Mononuclear cell (primary cell): Measurements from ENCODE around the gene BORCS6. TPM values are rescaled to one million over a fixed set of nuclear protein-coding genes. Genes with fewer than 3 reads are reported as not detected.

Experiments used
- H3K27me3 ChIP-seq: 2 replicates; pipeline ENCODE4 v1.6.0; 2011; ENCODE audit warnings: low read length, control low read depth; ENCODE audit not compliant: insufficient read depth
- H3K4me1 ChIP-seq: 2 replicates; pipeline ENCODE4 v1.5.1; 2011; ENCODE audit warnings: mild to moderate bottlenecking, low read length, control low read depth; ENCODE audit not compliant: insufficient read depth
- H3K4me3 ChIP-seq: 2 replicates; pipeline ENCODE4 v1.5.1; 2011; ENCODE audit warnings: mild to moderate bottlenecking, low read length, moderate library complexity
- H3K9me3 ChIP-seq: 2 replicates; pipeline ENCODE4 v1.5.1; 2011; ENCODE audit warnings: low read depth, mild to moderate bottlenecking, control low read depth, low read length
- total RNA-seq: library from RNA; depleted of rRNA; stranded (reverse); fragments of >200 nt; gene quantifications from one replicate; pipeline ENCODE4 v1.2.3, GENCODE V29; 2012

BORCS6 gene
- total RNA-seq = 9.2 TPM

GRCh38 chr17:8189711-8190477 lies at the start of gene BORCS6:
Gene BORCS6 (minus strand): TSS chr17:8190180. CDS start chr17:8190140, 40 bp downstream.
- no peaks in the 10 kb centered on the region for H3K27me3 ChIP-seq
- H3K4me3 ChIP-seq = peak within 1 kb of the TSS; percentile 73
- peaks cover 66% of the 10 kb centered on the region for H3K4me1 ChIP-seq
- no peaks in the 10 kb centered on the region for H3K9me3 ChIP-seq

- no peak overlapping the region for H3K4me3 ChIP-seq
- H3K9me3 ChIP-seq = no peaks in the 10 kb centered on the region
- no peaks in the 10 kb centered on the region for H3K27me3 ChIP-seq
- peaks cover 5% of the 10 kb centered on the region for H3K4me1 ChIP-seq
Observed at GRCh38 chr17:8237886-8238285, 47.9 kb upstream of the BORCS6 start.

- Histone ChIP-seq H3K4me3 (no peak overlapping the region), H3K27me3 (no peaks in the 10 kb centered on the region), H3K9me3 (no peaks in the 10 kb centered on the region), H3K4me1 (peaks cover 5% of the 10 kb centered on the region)
Observed at GRCh38 chr17:8237175-8237574, 47.2 kb upstream of the BORCS6 start.

GRCh38 chr17:8235676-8236075 lies 45.7 kb upstream of the BORCS6 start:
- H3K27me3 ChIP-seq = no peaks in the 10 kb centered on the region
- no peaks in the 10 kb centered on the region for H3K9me3 ChIP-seq
- no peak overlapping the region for H3K4me3 ChIP-seq
- peaks cover 5% of the 10 kb centered on the region for H3K4me1 ChIP-seq

GRCh38 chr17:8234361-8235270 lies 44.6 kb upstream of the BORCS6 start:
- Histone ChIP-seq H3K9me3 (no peaks in the 10 kb centered on the region), H3K4me1 (peaks cover 5% of the 10 kb centered on the region), H3K4me3 (no peak overlapping the region), H3K27me3 (no peaks in the 10 kb centered on the region)

- H3K4me1 ChIP-seq = peaks cover 12% of the 10 kb centered on the region
- no peak overlapping the region for H3K4me3 ChIP-seq
- no peaks in the 10 kb centered on the region for H3K9me3 ChIP-seq
- no peaks in the 10 kb centered on the region for H3K27me3 ChIP-seq
Observed at GRCh38 chr17:8231701-8232100, 41.7 kb upstream of the BORCS6 start.

GRCh38 chr17:8227238-8227581 lies 37.2 kb upstream of the BORCS6 start:
- H3K27me3 ChIP-seq = no peaks in the 10 kb centered on the region
- H3K4me3 ChIP-seq = no peak overlapping the region
- H3K9me3 ChIP-seq = no peaks in the 10 kb centered on the region
- H3K4me1 ChIP-seq = peaks cover 33% of the 10 kb centered on the region

GRCh38 chr17:8226536-8227237 lies 36.7 kb upstream of the BORCS6 start:
- H3K4me1 ChIP-seq = peaks cover 33% of the 10 kb centered on the region
- no peaks in the 10 kb centered on the region for H3K9me3 ChIP-seq
- H3K27me3 ChIP-seq = no peaks in the 10 kb centered on the region
- H3K4me3 ChIP-seq = no peak overlapping the region

GRCh38 chr17:8225813-8226535 lies 36.0 kb upstream of the BORCS6 start:
- H3K4me1 ChIP-seq = peaks cover 35% of the 10 kb centered on the region
- no peaks in the 10 kb centered on the region for H3K27me3 ChIP-seq
- no peak overlapping the region for H3K4me3 ChIP-seq
- H3K9me3 ChIP-seq = no peaks in the 10 kb centered on the region

- no peaks in the 10 kb centered on the region for H3K9me3 ChIP-seq
- no peaks in the 10 kb centered on the region for H3K27me3 ChIP-seq
- H3K4me1 ChIP-seq = peaks cover 43% of the 10 kb centered on the region
- H3K4me3 ChIP-seq = no peak overlapping the region
Observed at GRCh38 chr17:8224891-8225812, 35.2 kb upstream of the BORCS6 start.

GRCh38 chr17:8223356-8224126 lies 33.6 kb upstream of the BORCS6 start:
- H3K9me3 ChIP-seq = no peaks in the 10 kb centered on the region
- peaks cover 49% of the 10 kb centered on the region for H3K4me1 ChIP-seq
- H3K4me3 ChIP-seq = peak overlapping the region; percentile 75
- H3K27me3 ChIP-seq = no peaks in the 10 kb centered on the region

GRCh38 chr17:8222630-8223355 lies 32.8 kb upstream of the BORCS6 start:
- no peaks in the 10 kb centered on the region for H3K9me3 ChIP-seq
- no peaks in the 10 kb centered on the region for H3K27me3 ChIP-seq
- peak overlapping the region; percentile 75 for H3K4me3 ChIP-seq
- peaks cover 49% of the 10 kb centered on the region for H3K4me1 ChIP-seq

- Histone ChIP-seq H3K4me3 (peak overlapping the region; percentile 75), H3K4me1 (peaks cover 48% of the 10 kb centered on the region), H3K27me3 (no peaks in the 10 kb centered on the region), H3K9me3 (no peaks in the 10 kb centered on the region)
Observed at GRCh38 chr17:8222380-8222629, 32.3 kb upstream of the BORCS6 start.
